GM18870 (cell line): ENCODE data around the gene ELAVL4.
A peak's percentile ranks its signal among the peaks of the same experiment; 100 is the strongest.

Source experiments
- ATAC-seq: cut with Tn5 transposase; IDR thresholded peaks from one replicate; pipeline ENCODE4 v1.9.1; 2021; ENCODE audit warnings: moderate library complexity; ENCODE audit not compliant: unreplicated experiment

Gene ELAVL4

DNA sequence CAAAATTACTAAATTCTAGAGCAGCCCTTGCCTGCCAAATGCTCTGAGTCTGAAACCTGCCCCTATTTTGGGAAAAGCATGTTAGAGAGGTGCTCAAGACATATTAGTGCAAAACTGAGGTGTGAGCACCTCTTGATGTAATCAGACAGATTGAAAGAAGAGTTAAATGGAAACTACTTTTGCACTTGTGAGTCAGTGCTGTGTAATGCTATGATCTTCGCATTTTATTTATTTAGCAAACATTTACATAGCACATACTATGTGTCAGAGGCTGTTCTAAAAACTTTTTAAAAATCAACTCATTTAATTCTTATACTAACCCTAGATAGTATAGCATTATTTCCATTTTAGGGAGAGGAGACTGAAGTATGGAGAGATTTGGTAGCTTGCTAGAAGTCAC lies 138.1 kb downstream of the ELAVL4 start:
- no peak for ATAC-seq

GRCh38 chr1:50251702-50252101 lies 143.0 kb downstream of the ELAVL4 start:
- ATAC-seq: peak; percentile 70

- no peak for ATAC-seq
Observed at GRCh38 chr1:50252196-50252595, 143.5 kb downstream of the ELAVL4 start.
